ENCODE measurements around the gene LRG1.

The LRG1 gene

DNA sequence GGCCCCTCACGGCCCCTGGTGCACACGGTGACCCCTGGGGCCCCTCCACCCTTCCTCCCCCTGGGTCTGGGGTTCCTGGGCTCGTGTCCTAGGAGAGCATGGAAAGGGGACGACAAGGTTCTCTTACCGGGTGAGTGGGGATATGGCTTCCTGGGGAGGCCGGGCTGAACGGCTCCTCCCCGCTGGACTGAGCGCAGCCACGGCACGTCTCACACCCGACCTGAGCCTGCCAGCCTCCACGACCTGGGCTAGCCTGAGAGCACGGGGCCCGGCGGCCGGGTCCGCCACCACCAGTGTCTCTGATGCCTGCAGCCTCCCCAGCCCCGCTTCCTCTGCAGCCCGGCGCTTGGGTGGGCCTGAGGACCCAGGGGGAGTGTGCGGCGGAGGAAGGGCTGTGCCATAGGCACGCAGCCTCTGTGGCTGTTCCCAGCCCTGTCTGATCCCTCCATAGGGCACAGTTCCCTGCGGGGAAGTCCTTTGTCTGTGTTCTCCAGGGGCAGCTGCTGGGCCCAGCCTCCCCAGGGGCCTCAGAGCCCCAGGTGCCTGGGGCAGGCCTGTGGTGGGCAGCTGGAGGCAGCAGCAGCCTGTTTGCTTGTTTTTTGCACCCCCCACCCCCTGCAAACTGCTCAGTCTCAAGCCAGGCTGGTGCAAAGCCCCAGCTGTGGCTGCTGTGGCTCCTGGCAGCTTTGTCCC lies 36.6 kb downstream of the LRG1 start:
- no peak overlapping the region for H3K27ac ChIP-seq
- TF ChIP-seq, protein P1, sequence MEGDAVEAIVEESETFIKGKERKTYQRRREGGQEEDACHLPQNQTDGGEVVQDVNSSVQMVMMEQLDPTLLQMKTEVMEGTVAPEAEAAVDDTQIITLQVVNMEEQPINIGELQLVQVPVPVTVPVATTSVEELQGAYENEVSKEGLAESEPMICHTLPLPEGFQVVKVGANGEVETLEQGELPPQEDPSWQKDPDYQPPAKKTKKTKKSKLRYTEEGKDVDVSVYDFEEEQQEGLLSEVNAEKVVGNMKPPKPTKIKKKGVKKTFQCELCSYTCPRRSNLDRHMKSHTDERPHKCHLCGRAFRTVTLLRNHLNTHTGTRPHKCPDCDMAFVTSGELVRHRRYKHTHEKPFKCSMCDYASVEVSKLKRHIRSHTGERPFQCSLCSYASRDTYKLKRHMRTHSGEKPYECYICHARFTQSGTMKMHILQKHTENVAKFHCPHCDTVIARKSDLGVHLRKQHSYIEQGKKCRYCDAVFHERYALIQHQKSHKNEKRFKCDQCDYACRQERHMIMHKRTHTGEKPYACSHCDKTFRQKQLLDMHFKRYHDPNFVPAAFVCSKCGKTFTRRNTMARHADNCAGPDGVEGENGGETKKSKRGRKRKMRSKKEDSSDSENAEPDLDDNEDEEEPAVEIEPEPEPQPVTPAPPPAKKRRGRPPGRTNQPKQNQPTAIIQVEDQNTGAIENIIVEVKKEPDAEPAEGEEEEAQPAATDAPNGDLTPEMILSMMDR (conservative IDR thresholded peaks at IDR 0.05; ENCODE audit: low read depth, low read length), result no peak
- H3K4me3 ChIP-seq (IDR thresholded peaks at IDR 0.05; ENCODE audit: insufficient read depth, low read depth, low read length), result no peak overlapping the region
- no peaks in the 10 kb centered on the region for H3K79me2 ChIP-seq (ENCODE audit: insufficient read depth, low read depth)
- H2AFZ ChIP-seq (ENCODE audit: low read depth), result no peak overlapping the region
- H4K20me1 ChIP-seq (ENCODE audit: insufficient read depth), result no peaks in the 10 kb centered on the region
- no peak overlapping the region for H3K9ac ChIP-seq
- H3K4me1 ChIP-seq (ENCODE audit: low read depth, poor library complexity, severe bottlenecking), result no peaks in the 10 kb centered on the region
- no peak overlapping the region for H3K4me2 ChIP-seq
- no peaks in the 10 kb centered on the region for H3K27me3 ChIP-seq (ENCODE audit: insufficient read depth, low read depth)
- H3K36me3 ChIP-seq (ENCODE audit: insufficient read depth), result no peaks in the 10 kb centered on the region

GRCh38 chr19:4502282-4503131 lies 37.3 kb downstream of the LRG1 start:
- Histone ChIP-seq H3K4me3 (IDR thresholded peaks at IDR 0.05; ENCODE audit: insufficient read depth, low read depth, low read length) (no peak overlapping the region), H3K9ac (no peak overlapping the region), H3K27ac (no peak overlapping the region), H3K4me1 (ENCODE audit: low read depth, poor library complexity, severe bottlenecking) (no peaks in the 10 kb centered on the region), H3K4me2 (no peak overlapping the region), H3K79me2 (ENCODE audit: insufficient read depth, low read depth) (no peaks in the 10 kb centered on the region), H3K27me3 (ENCODE audit: insufficient read depth, low read depth) (no peaks in the 10 kb centered on the region), H3K36me3 (ENCODE audit: insufficient read depth) (no peaks in the 10 kb centered on the region), H4K20me1 (ENCODE audit: insufficient read depth) (no peaks in the 10 kb centered on the region), H2AFZ (ENCODE audit: low read depth) (no peak overlapping the region)
- TF ChIP-seq, protein P1 (conservative IDR thresholded peaks at IDR 0.05; ENCODE audit: low read depth, low read length), result no peak

DNA sequence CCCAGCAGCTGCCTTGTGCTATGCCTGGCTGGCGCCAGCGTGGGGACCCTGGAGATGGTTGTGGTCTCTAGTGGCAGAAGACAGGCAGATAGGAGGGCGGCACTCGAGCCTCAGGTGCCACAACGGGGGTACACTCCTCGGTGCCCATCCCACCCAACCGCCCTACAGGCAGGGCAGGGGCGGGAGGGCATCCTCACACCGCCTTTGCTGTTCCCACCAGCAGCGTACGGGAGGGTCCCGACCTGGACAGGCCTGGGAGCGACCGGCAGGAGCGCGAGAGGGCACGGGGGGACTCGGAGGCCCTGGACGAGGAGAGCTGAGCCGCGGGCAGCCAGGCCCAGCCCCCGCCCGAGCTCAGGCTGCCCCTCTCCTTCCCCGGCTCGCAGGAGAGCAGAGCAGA lies 38.1 kb downstream of the LRG1 start:
- Histone ChIP-seq H3K27me3 (ENCODE audit: insufficient read depth, low read depth) (no peaks in the 10 kb centered on the region), H3K36me3 (ENCODE audit: insufficient read depth) (no peaks in the 10 kb centered on the region), H3K4me1 (ENCODE audit: low read depth, poor library complexity, severe bottlenecking) (no peaks in the 10 kb centered on the region), H3K4me3 (IDR thresholded peaks at IDR 0.05; ENCODE audit: insufficient read depth, low read depth, low read length) (no peak overlapping the region), H2AFZ (ENCODE audit: low read depth) (no peak overlapping the region), H3K4me2 (no peak overlapping the region), H3K27ac (no peak overlapping the region), H3K79me2 (ENCODE audit: insufficient read depth, low read depth) (no peaks in the 10 kb centered on the region), H3K9ac (no peak overlapping the region), H4K20me1 (ENCODE audit: insufficient read depth) (no peaks in the 10 kb centered on the region)
- TF ChIP-seq, protein P1 (conservative IDR thresholded peaks at IDR 0.05; ENCODE audit: low read depth, low read length), result no peak

DNA sequence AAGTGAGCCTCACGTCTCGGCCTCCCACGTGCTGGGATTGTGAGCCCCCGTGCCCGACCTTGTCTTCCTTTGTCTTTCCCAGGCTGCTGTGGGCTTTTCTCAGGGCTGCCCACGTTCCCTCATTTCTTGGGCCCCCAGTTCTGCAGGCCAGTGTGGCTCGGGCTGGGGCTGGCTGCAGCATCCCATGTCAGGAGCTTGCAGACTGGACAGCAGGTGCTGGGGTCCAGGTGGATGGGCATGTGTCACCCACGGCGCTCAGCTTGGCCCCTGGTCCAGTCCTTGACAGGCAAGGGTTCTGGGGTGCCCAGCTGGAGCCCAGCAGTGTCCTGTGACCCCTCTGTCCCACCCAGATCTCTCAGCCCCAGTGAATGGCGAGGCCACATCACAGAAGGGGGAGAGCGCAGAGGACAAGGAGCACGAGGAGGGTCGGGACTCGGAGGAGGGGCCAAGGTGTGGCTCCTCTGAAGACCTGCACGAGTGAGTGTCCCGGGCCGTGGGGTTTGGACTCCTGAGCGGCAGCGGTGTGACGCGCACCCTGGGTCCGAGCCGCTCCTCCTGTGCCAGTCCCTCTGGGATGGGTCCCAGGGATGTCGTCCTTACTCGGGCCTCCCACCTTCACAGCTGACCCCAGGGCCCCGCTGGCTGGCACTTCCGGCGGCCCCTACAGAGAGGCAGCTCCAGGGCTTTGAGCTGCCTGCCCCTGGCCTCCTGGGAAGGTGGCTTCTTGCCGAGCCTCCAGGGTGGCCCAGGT lies 38.8 kb downstream of the LRG1 start:
- H3K36me3 ChIP-seq (ENCODE audit: insufficient read depth), result no peaks in the 10 kb centered on the region
- no peaks in the 10 kb centered on the region for H4K20me1 ChIP-seq (ENCODE audit: insufficient read depth)
- H3K4me1 ChIP-seq (ENCODE audit: low read depth, poor library complexity, severe bottlenecking), result no peaks in the 10 kb centered on the region

More for the DNA sequence above, 38.8 kb downstream of the LRG1 start:
- TF ChIP-seq, protein P1 (conservative IDR thresholded peaks at IDR 0.05; ENCODE audit: low read depth, low read length), result no peak
- no peak overlapping the region for H3K4me2 ChIP-seq
- no peaks in the 10 kb centered on the region for H3K79me2 ChIP-seq (ENCODE audit: insufficient read depth, low read depth)
- no peaks in the 10 kb centered on the region for H3K27me3 ChIP-seq (ENCODE audit: insufficient read depth, low read depth)
- no peak overlapping the region for H3K4me3 ChIP-seq (IDR thresholded peaks at IDR 0.05; ENCODE audit: insufficient read depth, low read depth, low read length)
- H2AFZ ChIP-seq (ENCODE audit: low read depth), result no peak overlapping the region
- H3K27ac ChIP-seq, result no peak overlapping the region
- no peak overlapping the region for H3K9ac ChIP-seq

Data from KMS-11 (cell line).